ENCODE data around the gene OR4K2. TPM values are rescaled to one million over a fixed set of nuclear protein-coding genes. Genes with fewer than 3 reads are reported as not detected.

OR4K2 gene
- total RNA-seq, 1 donor from 2014 or later, result not detected

GRCh38 chr14:19873178-19873577 lies 1.8 kb upstream of the OR4K2 start:
- H3K9me3 Mint-ChIP-seq (ENCODE audit: unreplicated experiment), result peaks cover 12% of the 10 kb centered on the region
- H3K4me3 Mint-ChIP-seq (ENCODE audit: unreplicated experiment), result no peak overlapping the region
- H3K27me3 Mint-ChIP-seq (ENCODE audit: unreplicated experiment), result no peaks in the 10 kb centered on the region
- H3K27ac Mint-ChIP-seq (ENCODE audit: unreplicated experiment), result no peak overlapping the region
- H3K36me3 Mint-ChIP-seq (ENCODE audit: unreplicated experiment), result no peaks in the 10 kb centered on the region
- no peak for DNase-seq
- TF ChIP-seq CTCF (IDR thresholded peaks at IDR 0.05; ENCODE audit: partially characterized antibody, unreplicated experiment), result no peak
- H3K4me1 Mint-ChIP-seq (ENCODE audit: low read depth, unreplicated experiment), result no peaks in the 10 kb centered on the region

- H3K36me3 Mint-ChIP-seq (ENCODE audit: unreplicated experiment), result no peaks in the 10 kb centered on the region
- H3K9me3 Mint-ChIP-seq (ENCODE audit: unreplicated experiment), result peaks cover 2% of the 10 kb centered on the region
- H3K27ac Mint-ChIP-seq (ENCODE audit: unreplicated experiment), result no peak overlapping the region
- no peaks in the 10 kb centered on the region for H3K4me1 Mint-ChIP-seq (ENCODE audit: low read depth, unreplicated experiment)
- no peak for DNase-seq
- H3K4me3 Mint-ChIP-seq (ENCODE audit: unreplicated experiment), result no peak overlapping the region
- H3K27me3 Mint-ChIP-seq (ENCODE audit: unreplicated experiment), result no peaks in the 10 kb centered on the region
- TF ChIP-seq CTCF (IDR thresholded peaks at IDR 0.05; ENCODE audit: partially characterized antibody, unreplicated experiment), result peak; percentile 85
Observed at GRCh38 chr14:19878029-19878642, 3.2 kb downstream of the OR4K2 start.

- Mint-ChIP-seq H3K36me3 (ENCODE audit: unreplicated experiment) (no peaks in the 10 kb centered on the region), H3K9me3 (ENCODE audit: unreplicated experiment) (peaks cover 34% of the 10 kb centered on the region), H3K27ac (ENCODE audit: unreplicated experiment) (no peak overlapping the region), H3K27me3 (ENCODE audit: unreplicated experiment) (peaks cover 8% of the 10 kb centered on the region), H3K4me1 (ENCODE audit: low read depth, unreplicated experiment) (no peaks in the 10 kb centered on the region), H3K4me3 (ENCODE audit: unreplicated experiment) (no peak overlapping the region)
- TF ChIP-seq CTCF (IDR thresholded peaks at IDR 0.05; ENCODE audit: partially characterized antibody, unreplicated experiment), result no peak
- DNase-seq, result no peak
Observed at GRCh38 chr14:19895282-19895681, 20.3 kb downstream of the OR4K2 start.

- H3K36me3 Mint-ChIP-seq (ENCODE audit: unreplicated experiment), result no peaks in the 10 kb centered on the region
- peaks cover 17% of the 10 kb centered on the region for H3K9me3 Mint-ChIP-seq (ENCODE audit: unreplicated experiment)
- no peak overlapping the region for H3K27ac Mint-ChIP-seq (ENCODE audit: unreplicated experiment)
- H3K4me1 Mint-ChIP-seq (ENCODE audit: low read depth, unreplicated experiment), result no peaks in the 10 kb centered on the region
- H3K27me3 Mint-ChIP-seq (ENCODE audit: unreplicated experiment), result peaks cover under 1% of the 10 kb centered on the region
- H3K4me3 Mint-ChIP-seq (ENCODE audit: unreplicated experiment), result no peak overlapping the region
- no peak for TF ChIP-seq CTCF (IDR thresholded peaks at IDR 0.05; ENCODE audit: partially characterized antibody, unreplicated experiment)
- DNase-seq, result no peak
Observed at GRCh38 chr14:19900999-19901398, 26.1 kb downstream of the OR4K2 start.

- peaks cover 1% of the 10 kb centered on the region for H3K27me3 Mint-ChIP-seq (ENCODE audit: unreplicated experiment)
- H3K9me3 Mint-ChIP-seq (ENCODE audit: unreplicated experiment), result peaks cover 9% of the 10 kb centered on the region
- H3K36me3 Mint-ChIP-seq (ENCODE audit: unreplicated experiment), result no peaks in the 10 kb centered on the region
- no peak overlapping the region for H3K4me3 Mint-ChIP-seq (ENCODE audit: unreplicated experiment)
- no peaks in the 10 kb centered on the region for H3K4me1 Mint-ChIP-seq (ENCODE audit: low read depth, unreplicated experiment)
- TF ChIP-seq CTCF (IDR thresholded peaks at IDR 0.05; ENCODE audit: partially characterized antibody, unreplicated experiment), result no peak
- no peak overlapping the region for H3K27ac Mint-ChIP-seq (ENCODE audit: unreplicated experiment)
- DNase-seq, result no peak
Observed at GRCh38 chr14:19902409-19902808, 27.5 kb downstream of the OR4K2 start.

Data from glutamatergic neuron (in vitro differentiated cells).